Measurements from ENCODE around the gene CENPP.

CENPP gene

DNA sequence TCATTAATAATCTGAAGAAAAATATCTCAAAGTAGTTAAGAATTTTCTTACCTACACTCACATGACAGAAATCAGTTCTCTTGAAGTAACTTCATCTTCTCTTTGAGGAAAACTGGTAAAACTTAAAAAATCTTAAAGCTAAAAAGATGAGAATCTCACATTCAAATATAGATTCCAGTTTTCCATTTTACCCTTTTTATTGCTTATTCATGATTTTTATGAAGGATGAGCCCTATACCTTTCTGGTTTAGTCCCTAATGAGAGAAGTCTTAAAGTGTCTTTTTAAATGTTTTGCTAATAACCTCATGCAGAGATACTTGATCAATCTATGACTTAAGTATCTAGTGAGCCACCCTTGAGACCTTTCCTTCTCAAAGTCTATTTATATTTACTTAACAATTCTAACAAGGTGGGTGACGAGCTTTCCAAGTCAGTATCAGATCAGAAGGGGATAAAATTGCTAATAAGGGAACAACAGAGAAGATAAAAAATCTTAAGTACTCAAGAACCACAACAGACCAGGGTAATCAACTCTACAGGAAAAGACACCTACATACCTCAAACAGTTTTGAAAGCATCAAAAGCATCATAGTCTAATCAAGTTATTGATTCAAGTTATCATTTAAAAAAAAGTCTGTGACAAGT lies 34.8 kb upstream of the CENPP start:
- ChIA-PET CTCF (no interaction called here), POLR2A (interaction anchor here (1.3 kb wide), 1 partner anchor 9 kb away, joined by 5 read pairs; no protein-coding TSS in a partner anchor)
- DNase-seq (ENCODE audit: extremely low spot score) = no peak
- no peak for TF ChIP-seq FOXA1 (IDR thresholded peaks at IDR 0.05)
- no peak for TF ChIP-seq CTBP1 (IDR thresholded peaks at IDR 0.05; ENCODE audit: borderline replicate concordance)
- no peak for TF ChIP-seq ELF4 (IDR thresholded peaks at IDR 0.05)
- no peak for TF ChIP-seq NFRKB (IDR thresholded peaks at IDR 0.05)
- TF ChIP-seq TARDBP (IDR thresholded peaks at IDR 0.05) = no peak
- TF ChIP-seq, protein P1, sequence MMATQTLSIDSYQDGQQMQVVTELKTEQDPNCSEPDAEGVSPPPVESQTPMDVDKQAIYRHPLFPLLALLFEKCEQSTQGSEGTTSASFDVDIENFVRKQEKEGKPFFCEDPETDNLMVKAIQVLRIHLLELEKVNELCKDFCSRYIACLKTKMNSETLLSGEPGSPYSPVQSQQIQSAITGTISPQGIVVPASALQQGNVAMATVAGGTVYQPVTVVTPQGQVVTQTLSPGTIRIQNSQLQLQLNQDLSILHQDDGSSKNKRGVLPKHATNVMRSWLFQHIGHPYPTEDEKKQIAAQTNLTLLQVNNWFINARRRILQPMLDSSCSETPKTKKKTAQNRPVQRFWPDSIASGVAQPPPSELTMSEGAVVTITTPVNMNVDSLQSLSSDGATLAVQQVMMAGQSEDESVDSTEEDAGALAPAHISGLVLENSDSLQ (IDR thresholded peaks at IDR 0.05) = no peak
- TF ChIP-seq SP1 (IDR thresholded peaks at IDR 0.05) = no peak
- TF ChIP-seq HDGF (IDR thresholded peaks at IDR 0.05; ENCODE audit: borderline replicate concordance) = no peak
- TF ChIP-seq LEF1 (IDR thresholded peaks at IDR 0.05; ENCODE audit: borderline replicate concordance) = no peak
- no peak for TF ChIP-seq BHLHE40 (IDR thresholded peaks at IDR 0.05; ENCODE audit: borderline replicate concordance)
- no peak for TF ChIP-seq L3MBTL2 (conservative IDR thresholded peaks at IDR 0.05)
- no peak for TF ChIP-seq ARNT (IDR thresholded peaks at IDR 0.05)
- no peak for TF ChIP-seq FOXK2 (IDR thresholded peaks at IDR 0.05)

DNA sequence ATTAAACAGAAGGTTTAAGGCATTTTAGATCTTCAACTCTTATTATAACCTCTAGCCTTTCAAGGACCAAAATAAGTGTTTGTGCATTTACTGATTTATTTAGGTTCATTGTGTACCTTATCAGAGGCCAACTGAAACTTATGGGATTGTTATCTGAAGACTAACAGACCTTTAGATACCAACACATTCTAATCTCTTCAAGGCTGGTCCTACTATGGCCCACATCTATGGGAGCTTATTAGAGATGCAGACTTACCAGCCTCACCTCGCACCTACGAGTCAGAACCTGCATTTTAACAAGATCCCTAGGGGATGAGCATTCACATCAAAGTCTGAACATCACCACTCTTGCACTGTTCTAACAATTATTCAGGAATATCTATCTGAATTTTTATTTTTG lies 34.2 kb upstream of the CENPP start:
- ChIA-PET POLR2A (interaction anchor here (1.2 kb wide), 1 partner anchor 10 kb away, joined by 6 read pairs; no protein-coding TSS in a partner anchor), CTCF (interaction anchor here (0.6 kb wide), 2 partner anchors 168 to 757 kb away, joined by 3 to 5 read pairs; no protein-coding TSS in a partner anchor)
- no peak for TF ChIP-seq ARNT (IDR thresholded peaks at IDR 0.05)
- TF ChIP-seq ELF4 (IDR thresholded peaks at IDR 0.05) = no peak
- no peak for TF ChIP-seq CTBP1 (IDR thresholded peaks at IDR 0.05; ENCODE audit: borderline replicate concordance)
- no peak for DNase-seq (ENCODE audit: extremely low spot score)

DNA sequence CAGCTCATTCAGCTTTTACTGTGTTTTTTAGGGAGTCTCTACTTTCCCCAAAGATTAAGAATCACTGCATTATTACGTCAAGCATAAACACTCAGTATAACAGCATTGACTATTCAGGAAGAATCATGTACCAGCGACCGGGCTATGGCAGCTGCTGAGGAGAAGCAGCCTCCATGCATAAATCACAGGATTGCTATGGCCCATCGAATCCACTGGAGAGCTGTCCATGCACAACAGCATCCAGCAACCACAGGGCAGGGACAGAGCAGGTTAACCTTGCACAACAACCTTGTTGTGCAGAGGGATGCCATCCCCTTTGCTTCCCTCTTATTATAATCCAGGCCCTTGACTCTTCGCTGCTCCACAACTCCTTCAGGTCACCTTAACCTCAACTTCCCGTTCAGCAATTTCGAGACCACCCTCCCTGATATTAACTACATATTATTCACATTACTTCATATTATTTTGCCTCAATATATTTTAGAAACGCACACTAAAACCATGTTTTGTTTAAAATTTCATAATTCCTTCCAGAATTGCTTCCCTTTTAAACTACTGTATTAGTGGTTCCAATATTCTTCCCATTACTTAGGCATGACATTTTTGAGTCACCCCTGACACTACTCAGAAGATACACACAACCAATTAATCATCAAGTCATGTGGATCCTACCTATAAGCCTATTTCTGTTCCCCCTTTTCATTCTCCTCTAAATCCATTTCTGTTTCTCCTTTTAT lies 33.2 kb upstream of the CENPP start:
- CTCF ChIA-PET = no interaction called here
- DNase-seq (ENCODE audit: extremely low spot score) = no peak
- POLR2A ChIA-PET = interaction anchor here (1.2 kb wide), 1 partner anchor 10 kb away, joined by 6 read pairs; no protein-coding TSS in a partner anchor
- TF ChIP-seq, protein P1 (IDR thresholded peaks at IDR 0.05) = peak; percentile 26; the same call in 1 of the 2 replicates
- TF ChIP-seq SUZ12 (IDR thresholded peaks at IDR 0.05) = no peak

DNA sequence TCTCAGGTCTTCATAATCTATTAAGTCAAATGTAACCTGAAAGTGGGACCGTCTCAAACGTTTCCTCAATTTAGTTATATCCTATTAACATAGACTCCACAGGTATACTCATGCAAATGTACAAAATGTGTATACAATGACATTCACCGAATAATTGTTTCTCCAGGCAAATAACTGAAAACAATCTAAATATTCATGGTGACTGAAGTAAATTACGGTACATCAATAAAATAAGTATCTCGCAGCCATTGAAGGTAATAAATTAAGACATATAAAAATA lies 32.7 kb upstream of the CENPP start:
- POLR2A ChIA-PET = no interaction called here
- DNase-seq (ENCODE audit: extremely low spot score) = no peak
- CTCF ChIA-PET = no interaction called here
- TF ChIP-seq ZNF384 (IDR thresholded peaks at IDR 0.05) = no peak

DNA sequence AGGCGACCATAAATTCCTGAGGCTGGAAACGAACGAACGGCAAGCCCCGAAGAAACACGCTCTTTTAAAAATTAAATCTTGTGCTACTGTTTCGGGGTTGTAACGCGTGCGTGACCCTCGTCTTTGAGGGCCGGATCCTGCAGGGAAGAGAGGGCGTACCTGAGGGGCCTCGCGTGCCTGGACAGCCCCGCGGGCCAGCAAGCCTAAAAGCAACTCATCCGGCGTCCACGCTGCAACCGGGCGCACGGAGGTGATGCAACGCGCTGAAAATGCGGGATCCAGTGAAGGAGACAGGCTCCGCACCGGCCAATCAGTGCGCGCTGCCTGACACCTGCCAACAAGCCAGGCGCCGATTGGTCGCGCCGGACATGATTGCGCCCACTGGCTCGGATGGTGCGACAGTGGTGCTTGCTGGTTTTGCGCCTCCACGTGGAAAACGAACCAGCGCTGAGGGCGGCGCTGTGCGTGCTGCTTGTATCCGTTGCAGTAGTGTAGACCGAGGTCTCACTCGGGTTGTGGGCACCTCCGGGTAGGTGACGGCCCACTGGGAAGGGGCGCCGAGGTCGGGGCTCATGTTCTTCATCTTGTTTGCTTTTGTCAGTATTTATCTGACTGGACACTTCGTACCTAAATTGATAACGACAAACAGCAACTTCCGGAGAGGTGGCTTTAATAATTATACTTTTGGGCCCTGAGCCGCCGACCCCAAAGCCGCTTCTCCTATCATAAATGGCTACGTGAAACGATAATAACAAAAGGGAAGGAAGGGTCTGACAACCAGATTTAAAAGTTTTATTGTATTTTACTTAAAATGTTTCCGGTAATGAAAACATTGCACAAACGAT lies 32.1 kb upstream of the CENPP start, which contains the start of gene IARS1:
TSS of gene IARS1 (minus strand) at position 246 of the 845 bp plus-strand sequence. CDS start 4,278 bp downstream, outside the sequence.
- DNase-seq (ENCODE audit: extremely low spot score) = peak; percentile 97
- TF ChIP-seq SP1 (IDR thresholded peaks at IDR 0.05) (no peak), L3MBTL2 (conservative IDR thresholded peaks at IDR 0.05) (peak; percentile 88; the same call in 1 of the 2 replicates), SUZ12 (IDR thresholded peaks at IDR 0.05) (no peak), NFRKB (IDR thresholded peaks at IDR 0.05) (peak; percentile 55; the same call in 1 of the 2 replicates), ZNF384 (IDR thresholded peaks at IDR 0.05) (no peak), LEF1 (IDR thresholded peaks at IDR 0.05; ENCODE audit: borderline replicate concordance) (no peak; the same call in 1 of the 2 replicates)
- TF ChIP-seq, protein P1 (IDR thresholded peaks at IDR 0.05) = peak; percentile 52
- ChIA-PET CTCF (no interaction called here), POLR2A (interaction anchor here (1.0 kb wide), 1 partner anchor 32 kb away, joined by 5 read pairs; the partner anchor contains the start of genes CENPP and NOL8)

DNA sequence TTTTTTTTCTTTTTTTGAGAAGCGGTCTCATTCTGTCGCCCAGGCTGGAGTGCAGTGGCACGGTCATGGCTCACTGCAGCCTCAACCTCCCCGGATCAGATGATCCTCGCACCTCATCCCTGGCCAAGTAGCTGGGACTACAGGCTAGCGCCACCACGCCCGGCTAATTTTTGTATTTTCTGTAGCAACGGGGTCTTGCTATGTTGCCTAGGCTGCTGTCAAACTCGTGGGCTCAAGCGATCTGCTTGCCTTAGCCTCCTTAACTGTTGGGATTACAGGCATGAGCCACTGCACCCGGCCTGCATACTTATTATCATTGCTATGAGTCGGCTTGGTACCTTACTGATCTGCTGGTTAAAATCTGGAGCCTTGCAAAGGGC lies 31.5 kb upstream of the CENPP start:
- DNase-seq (ENCODE audit: extremely low spot score) = no peak
- CTCF ChIA-PET = no interaction called here

More for the DNA sequence above, 31.5 kb upstream of the CENPP start:
- POLR2A ChIA-PET = interaction anchor here (0.9 to 1.3 kb wide), 3 partner anchors 9 to 376 kb away, joined by 3 to 5 read pairs (median 4); partner anchors contain the start of genes CENPP, IPPK and NOL8
- no peak for TF ChIP-seq FOXM1 (IDR thresholded peaks at IDR 0.05; ENCODE audit: borderline replicate concordance)
- TF ChIP-seq, protein P1 (IDR thresholded peaks at IDR 0.05) = no peak
- no peak for TF ChIP-seq LEF1 (IDR thresholded peaks at IDR 0.05; ENCODE audit: borderline replicate concordance)
- TF ChIP-seq L3MBTL2 (conservative IDR thresholded peaks at IDR 0.05) = no peak
- TF ChIP-seq ZNF384 (IDR thresholded peaks at IDR 0.05) = no peak
- TF ChIP-seq SP1 (IDR thresholded peaks at IDR 0.05) = no peak
- no peak for TF ChIP-seq ARNT (IDR thresholded peaks at IDR 0.05)
- TF ChIP-seq ELF4 (IDR thresholded peaks at IDR 0.05) = no peak
- TF ChIP-seq BHLHE40 (IDR thresholded peaks at IDR 0.05; ENCODE audit: borderline replicate concordance) = no peak
- no peak for TF ChIP-seq TARDBP (IDR thresholded peaks at IDR 0.05)
- no peak for TF ChIP-seq FOXA1 (IDR thresholded peaks at IDR 0.05)
